HG02981 (cell line): ENCODE measurements around the gene RAB3IL1.

Experiments
- ATAC-seq: cut with Tn5 transposase; IDR thresholded peaks from one replicate; pipeline ENCODE4 v1.9.1; 2021; ENCODE audit warnings: mild to moderate bottlenecking, moderate library complexity; ENCODE audit not compliant: unreplicated experiment

Gene RAB3IL1

DNA sequence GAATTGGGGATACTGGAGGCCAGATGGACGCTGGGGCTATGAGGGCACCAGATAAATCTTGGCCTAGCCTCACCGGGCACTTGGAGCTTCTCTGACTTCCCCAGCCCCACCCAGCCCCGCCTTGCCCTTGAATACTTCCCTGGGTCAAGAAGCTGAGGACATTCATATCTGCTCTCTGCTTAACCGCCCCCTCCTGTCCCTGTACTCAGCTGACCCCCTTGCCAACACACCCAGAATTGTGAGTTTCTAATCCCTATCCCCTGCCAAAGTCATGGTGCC is 48.0 kb downstream of the RAB3IL1 start:
- no peak for ATAC-seq

DNA sequence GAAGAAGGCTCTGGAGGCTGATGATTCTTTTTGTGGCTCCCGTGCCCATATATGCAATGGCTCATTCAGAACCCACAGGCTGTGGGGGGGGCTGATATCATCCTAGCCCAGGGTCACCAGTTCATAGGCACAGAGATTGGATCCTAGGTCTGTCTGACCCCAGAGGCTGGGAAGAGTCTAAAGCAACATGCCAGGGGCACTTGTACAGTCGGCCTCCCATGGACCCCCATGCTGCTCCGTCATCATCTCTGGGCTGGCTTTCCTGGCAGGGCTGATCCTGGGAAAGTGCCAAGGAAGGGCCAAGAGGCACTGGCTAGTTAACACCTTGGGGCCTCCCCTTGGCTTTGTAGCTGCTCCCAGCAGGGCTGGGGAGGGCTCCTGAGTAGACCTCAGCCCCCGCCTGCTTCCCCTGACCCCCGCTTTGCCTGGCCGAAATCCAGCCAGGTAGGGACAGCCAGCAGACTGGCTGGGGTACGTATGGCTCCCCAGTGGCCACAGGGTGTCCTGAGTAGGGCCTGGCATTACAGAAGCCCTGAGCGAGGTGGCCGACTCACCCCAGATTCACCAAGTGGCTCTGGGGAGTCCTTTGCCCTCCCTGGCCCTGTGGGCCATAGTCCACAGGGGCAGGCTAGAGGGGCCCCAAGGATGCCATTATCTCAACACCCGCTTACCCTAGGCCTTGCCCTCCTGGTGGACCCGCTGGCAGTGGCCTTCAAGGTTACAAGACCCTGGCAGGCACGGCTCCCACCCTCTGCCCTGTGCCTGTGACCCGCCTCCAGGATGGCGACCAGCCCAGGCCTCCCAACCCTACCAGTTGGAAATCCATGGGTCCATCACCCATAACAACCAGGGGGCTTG is 48.6 kb downstream of the RAB3IL1 start:
- no peak for ATAC-seq

DNA sequence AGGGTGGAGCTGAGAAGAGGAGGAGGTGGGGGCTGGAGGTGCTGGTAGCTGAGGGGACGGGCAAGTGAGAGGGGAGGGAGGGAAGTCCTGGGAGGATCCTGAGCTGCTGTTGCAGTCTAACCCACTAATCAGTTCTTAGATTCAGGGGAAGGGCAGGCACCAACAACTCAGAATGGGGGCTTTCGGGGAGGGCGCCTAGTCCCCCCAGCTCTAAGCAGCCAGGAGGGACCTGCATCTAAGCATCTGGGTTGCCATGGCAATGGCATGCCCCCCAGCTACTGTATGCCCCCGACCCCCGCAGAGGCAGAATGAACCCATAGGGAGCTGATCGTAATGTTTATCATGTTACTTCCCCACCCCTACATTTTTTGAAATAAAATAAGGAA is 50.4 kb downstream of the RAB3IL1 start:
- ATAC-seq = no peak

DNA sequence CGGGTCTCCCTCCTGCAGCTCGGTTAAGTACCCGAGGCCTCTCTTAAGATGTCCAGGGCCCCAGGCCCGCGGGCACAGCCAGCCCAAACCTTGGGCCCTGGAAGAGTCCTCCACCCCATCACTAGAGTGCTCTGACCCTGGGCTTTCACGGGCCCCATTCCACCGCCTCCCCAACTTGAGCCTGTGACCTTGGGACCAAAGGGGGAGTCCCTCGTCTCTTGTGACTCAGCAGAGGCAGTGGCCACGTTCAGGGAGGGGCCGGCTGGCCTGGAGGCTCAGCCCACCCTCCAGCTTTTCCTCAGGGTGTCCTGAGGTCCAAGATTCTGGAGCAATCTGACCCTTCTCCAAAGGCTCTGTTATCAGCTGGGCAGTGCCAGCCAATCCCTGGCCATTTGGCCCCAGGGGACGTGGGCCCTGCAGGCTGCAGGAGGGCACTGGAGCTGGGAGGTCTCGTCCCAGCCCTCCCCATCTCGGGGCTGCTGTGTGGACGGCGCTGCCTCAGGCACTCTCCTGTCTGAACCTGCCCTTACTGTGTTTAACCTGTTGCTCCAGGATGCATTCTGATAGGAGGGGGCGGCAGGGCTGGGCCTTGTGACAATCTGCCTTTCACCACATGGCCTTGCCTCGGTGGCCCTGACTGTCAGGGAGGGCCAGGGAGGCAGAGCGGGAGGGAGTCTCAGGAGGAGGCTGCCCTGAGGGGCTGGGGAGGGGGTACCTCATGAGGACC is 51.0 kb downstream of the RAB3IL1 start:
- no peak for ATAC-seq

DNA sequence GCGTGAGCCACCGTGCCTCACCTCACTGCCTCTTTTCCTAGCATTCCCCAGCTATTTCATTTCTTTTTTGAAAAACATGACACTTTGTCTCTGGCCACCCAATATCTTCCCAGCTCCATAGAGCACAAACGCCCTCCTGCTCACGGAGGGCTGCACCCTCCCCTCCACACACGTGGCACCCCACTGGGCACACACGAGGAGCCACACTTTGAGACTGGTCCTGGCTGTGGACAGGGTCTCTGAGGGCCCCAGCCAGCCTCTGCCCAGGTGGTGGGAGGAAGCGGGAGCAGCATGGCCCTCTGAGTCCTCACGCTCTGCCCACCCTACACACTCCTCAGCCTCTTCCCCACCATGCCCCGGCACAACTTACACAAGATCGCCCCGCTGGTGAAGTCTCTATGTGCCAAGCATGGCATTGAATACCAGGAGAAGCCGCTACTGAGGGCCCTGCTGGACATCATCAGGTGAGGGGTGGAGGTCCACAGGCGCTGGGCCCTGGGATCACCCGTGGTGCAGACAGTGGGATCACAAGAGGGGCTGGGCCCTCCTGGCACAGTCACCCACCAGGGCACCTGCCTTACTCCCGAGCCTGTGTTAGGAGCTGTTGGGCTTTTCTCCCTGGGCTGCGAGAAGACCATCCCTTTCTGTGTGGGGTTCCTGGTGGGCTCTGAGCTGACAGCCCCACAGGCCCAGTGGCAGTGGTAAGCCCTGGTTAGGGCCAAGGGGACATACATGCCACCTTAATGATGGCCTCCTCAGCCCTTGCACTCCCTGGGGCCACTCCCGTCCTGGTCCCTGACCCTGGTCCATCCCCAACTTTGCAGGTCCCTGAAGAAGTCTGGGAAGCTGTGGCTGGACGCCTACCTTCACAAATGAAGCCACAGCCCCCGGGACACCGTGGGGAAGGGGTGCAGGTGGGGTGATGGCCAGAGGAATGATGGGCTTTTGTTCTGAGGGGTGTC is 52.3 kb downstream of the RAB3IL1 start:
- ATAC-seq = no peak

DNA sequence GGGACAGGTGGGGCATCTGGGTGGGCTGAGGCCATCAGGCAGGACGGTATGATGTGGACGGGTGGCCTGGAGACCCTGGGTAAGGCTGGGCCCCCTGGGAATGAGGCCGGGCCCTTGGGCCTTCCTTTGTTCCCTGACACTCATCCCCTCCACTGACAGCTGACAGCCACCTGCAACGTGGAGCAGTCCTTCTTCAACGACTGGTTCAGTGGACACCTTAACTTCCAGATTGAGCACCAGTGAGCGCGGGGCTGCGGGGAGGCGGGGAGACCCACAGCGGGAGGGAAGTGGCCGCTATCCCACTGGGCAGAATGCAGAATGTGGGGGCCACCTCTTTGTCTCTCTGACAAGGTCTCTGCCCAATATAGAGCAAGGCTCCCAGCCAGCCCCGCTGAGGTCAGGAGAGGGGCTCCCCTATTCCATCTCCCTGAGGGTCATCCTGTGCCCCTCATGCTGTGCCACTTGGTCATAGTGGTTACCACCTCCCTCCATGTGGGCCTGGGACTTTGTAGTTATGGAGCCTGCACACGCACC is 53.8 kb downstream of the RAB3IL1 start:
- ATAC-seq = no peak

DNA sequence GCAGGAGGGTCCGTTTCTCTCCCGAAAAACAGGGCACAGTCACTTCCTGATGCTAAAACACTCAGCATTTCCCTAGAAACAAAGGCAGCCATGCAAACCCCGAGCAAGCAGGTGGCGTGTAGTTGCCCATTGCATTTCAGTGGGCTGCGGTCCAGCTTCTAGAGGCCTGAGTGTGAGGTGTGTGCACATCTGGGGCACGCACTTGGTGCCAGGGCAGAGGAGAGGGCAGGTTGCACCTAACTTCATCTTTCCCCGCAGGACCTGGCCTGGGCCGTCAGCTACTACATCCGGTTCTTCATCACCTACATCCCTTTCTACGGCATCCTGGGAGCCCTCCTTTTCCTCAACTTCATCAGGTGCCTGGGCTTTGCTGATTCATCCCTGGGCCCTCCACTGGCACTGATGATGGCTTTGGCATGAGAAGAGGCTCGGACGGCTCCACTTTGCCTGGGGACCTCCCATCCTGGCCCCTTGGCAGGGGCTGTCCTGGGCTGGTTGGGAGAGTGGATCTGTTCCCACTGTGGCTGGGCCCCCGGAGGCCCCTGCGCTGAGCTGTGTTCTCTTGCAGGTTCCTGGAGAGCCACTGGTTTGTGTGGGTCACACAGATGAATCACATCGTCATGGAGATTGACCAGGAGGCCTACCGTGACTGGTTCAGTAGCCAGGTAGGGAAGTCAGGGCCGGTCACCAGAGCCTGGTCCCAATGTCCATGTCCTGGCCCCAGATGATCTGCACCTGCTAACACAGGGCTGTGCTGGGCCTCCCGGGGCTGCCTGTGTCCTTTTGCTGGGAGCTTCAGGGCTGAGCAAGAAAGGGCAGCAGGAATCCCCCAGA is 54.4 kb downstream of the RAB3IL1 start:
- ATAC-seq = no peak

DNA sequence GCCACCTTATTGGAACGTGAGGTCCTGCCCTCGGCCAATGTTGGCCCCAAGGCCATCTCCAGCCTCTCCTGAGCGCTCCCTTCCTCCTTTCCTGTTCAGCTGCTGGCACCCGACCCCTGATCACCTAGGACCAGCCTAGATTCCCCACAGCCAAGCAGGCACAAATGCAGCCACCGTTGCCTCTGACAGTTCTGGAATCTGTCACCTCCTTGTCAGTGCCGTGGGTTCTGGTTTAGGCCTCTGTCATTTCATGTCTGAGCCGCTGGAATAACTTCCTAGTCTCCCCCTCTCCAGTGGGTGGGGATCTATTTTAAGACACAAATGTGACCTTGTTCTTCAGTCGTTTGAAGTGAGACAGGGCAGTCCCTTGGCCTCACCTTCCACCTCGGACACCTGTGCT is 55.7 kb downstream of the RAB3IL1 start:
- no peak for ATAC-seq

DNA sequence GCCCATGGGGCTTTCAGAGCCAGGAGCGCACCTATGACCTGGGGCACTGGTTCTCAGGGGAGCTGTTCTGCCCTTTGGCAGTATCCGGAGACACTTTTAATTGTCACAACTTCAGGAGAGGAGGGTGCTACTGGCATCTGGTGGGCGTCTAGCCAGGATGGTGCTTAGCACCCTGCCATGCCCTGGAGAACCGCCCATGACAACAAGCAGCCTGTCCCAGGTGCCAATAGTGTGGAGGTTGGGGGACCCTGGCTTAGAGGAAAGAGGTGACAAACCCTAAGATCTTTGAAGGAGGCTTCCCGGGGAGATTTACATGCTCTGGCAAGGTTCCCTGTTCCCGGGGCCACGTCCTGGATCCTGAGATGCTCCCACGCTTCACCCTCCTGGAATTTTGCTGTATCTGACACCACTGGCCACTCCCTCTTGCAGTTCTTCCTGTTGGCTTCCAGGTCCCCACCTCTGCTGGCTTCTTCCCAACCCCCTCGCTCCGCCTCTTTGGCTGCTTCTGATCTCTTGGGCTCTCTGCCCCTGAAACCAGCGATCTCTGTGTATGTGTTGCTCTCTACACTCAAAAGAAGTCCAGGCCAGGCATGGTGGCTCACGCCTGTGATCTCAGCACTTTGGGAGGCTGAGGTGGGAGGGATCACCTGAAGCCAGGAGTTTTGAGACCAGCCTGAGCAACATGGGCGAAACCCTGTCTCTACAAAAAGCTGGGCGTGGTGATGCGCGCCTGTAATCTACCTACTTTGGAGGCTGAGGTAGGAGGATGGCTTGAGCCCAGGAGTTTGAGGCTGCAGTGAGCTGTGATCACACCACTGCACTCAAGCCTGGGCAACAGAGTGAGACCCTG is 57.1 kb downstream of the RAB3IL1 start:
- no peak for ATAC-seq

DNA sequence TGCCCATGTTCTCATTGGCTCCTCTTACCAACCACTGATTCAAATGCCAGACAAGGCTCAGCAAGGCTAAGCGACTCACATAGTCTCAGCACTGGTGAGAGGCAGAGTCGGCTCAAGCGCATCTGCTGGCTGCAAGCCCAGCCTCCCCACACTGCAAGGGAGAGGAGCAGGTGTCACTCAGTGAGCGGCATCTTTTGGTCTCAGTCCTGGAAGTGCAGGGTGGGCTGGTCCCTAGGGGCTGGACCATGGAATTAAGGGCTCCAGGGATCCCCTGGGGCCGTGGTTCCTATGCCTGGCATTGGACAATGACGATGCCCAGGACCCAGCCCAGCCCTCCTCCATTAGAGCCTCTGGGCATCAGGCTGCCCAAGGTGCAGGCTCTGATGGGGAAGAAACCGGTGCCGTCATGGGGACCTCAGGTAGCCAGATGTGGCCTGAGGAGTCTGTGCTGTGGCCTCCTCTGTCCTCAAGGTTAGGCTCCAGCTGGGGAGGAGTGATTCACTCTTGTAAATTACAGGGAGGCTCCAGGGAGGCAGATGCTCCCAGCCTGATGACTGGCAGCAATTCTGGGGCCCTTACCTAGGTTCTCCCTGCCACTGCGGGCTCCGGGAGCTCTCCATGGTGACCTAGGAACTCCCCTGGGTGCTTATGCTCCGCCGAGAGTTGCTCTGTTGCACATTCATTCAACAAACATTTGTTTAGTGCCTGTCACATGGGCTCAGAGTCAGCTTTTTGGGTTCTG is 61.3 kb downstream of the RAB3IL1 start:
- ATAC-seq = no peak

DNA sequence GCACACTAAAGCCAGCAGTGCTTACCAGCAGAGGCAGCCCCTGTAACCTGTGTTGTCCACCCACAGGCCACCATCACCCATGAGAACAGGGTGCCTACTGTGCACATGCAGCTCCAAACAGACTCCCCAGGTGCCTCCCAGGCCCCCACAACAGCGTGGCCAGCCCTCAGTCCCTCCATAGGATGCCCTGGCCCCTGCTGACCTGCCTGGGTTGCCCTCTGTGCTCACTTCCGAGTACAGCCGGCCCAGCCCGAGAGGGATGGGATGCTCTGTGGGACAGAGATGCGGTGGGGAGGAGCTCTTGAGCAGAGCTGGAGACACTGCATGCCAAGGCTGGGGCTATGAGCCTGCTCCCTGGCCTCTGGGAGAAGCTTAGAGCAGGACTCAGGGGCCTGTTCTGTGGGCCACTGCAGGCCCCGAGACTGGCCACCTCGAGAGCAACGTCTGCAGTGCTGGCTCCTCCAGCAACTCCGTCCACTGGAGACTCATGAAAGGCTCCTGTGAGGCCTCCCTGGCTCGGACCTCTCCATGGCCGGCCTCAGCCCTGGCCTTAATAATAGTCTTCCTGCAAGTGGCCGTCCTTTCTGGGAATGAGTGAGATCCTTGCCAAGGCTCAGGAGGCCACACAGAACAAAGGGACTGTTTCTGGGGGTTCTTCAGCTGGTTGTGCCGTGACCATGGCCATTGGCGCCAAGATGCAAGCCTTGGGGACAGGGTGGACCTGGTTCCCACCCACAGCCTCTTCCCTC is 62.2 kb downstream of the RAB3IL1 start:
- ATAC-seq = no peak

DNA sequence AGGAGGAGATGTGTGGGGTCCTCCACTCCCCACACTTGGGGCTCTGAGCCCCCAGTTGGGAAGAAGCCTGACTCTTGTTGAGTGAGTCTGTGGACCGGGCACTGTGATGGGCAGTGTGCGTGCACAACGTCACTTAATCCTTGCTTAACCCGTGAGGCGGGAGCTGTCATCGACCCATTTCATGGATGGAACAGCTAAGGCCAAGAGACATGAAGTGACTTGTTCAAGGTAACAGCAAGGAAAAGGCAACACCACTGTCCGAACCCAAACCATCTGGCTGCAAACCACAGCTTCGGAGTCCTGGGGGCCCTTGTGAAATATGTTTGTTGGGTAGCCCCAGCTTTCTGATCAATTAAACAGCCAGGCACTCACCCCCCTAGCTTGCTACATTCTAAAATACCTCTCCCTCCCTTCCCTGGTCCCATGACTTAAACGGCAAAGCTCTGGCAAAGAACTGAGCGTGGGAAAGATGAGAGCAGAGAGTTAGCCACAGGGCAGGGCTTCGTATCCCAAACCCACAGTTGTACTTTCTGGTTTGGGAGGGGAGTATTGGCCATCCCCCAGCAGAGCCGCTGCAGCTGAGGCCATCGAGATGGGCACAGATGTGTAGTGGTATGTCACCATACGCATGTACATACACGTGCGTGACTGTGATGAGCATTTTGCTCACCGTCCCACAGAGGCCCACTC is 63.0 kb downstream of the RAB3IL1 start:
- no peak for ATAC-seq

DNA sequence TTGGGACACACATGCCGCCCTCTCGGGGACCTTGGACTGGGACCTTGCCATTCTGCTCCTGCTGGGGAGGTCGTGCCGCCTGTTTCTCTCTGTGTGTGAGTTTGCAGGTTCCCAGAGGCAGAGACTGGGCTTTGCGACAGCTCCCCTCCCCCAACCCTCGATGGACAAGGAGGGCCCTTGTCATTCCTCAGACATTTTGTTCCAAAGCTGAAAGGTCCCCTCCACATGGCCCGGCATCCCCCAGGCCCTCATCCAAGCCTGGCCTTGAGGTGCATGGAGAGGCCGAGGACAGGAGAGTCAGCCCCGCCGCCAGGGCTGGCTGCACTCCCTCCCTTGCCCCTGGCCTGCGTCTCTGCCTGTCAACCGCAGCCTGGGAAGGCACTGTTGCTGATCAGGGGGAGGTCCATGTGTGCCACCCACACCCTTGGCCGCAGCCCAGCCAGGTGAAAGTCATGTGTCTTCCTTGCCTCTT is 63.6 kb downstream of the RAB3IL1 start:
- ATAC-seq = no peak

DNA sequence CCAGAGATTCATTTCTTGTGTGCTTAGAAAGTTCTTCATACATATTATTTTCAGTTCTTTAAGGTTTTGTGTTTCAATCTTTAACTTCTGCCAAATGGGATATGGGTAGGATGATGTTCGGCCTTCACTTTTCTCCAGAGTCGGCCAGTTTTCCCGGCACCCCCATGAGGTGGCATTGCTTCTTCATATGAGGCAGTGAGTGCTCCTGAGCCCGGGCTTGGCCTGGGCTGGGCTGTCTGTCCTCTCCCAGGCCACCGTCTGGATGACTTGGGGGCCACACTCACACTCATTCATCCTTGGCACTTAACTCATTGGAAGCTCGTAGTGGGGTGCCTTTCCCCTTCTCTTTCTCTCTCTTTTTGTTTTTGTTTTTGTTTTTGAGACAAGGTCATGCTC is 65.5 kb downstream of the RAB3IL1 start:
- ATAC-seq = no peak

DNA sequence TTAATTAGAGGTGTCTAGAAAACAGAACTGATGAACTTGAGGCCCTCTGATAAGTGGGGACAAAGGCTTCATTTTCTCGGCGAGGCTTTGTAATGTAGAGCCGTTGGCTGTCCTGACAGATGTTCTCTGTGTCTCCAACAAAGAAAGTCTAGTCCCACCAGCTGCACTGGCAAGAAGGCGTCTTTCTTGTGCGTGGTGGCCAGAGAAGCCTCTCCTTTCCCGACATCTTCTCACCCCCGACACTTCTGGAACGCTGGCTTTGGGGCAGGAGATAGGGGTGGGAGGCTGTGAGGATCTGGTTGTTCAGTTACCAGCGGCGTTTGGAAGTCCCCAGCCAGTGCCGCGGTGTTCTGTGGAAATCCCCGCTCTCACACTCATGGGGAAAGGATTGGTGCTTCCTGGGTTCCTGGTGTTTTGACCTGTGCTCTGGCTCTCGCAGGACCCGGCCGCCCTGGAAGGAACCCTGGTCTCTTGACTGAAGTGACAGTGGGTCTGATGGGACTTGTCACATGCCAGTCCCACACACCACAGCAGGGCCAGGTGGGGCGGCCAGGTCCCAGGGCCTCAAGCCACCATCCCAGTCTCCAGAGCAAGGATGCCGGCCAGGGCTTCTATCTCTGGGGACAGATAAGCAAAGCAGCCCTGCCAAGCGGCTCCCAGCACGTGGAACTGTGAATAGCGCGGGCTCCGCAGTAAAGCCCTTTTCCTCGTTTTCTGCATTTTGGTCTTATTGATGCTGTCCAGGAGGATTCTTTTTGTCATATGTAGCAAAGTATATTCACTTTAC is 66.1 kb downstream of the RAB3IL1 start:
- no peak for ATAC-seq

DNA sequence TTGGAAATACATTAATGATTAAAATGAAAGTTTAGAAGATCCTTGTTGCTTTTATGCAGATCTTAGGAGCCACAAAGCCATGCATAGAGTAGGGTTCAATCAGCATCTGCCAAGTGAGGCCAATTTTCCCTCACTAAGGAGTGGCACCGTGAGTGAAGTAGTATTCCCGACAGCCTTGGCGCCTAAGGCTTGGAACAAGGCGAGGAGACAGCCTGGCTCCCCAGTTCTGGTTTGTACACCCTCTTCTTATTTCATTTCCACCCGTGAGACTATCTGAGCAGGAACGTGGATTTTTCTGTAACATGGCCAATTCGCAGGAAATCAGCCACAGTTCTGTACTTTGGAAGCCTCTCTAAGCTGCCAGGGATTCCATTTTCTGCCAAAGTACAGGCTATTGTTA is 66.7 kb downstream of the RAB3IL1 start:
- ATAC-seq = no peak

DNA sequence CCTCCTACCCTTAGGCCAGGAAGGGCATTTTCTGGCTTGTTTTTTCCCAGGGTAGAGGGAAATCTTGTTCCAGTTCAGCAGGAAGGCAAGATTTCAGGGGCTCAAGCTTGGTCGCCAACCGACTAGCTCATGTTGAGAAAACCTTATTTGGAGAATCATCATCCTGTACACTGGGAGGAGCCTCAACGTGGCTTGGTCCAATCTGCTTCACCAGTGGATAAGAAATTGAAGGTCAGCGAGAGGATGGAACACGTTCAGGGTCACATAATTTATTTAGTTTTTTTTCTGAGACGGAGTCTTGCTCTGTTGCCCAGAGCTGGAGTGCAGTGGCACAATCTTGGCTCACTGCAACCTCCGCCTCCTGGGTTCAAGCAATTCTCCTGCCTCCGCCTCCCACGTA is 68.7 kb downstream of the RAB3IL1 start:
- no peak for ATAC-seq
